Glomerular endothelial cell (primary cell): ENCODE measurements around the gene GRK4. TPM values are rescaled to one million over a fixed set of nuclear protein-coding genes. Genes with fewer than 3 reads are reported as not detected.

Experiments used
- total RNA-seq: library from RNA; depleted of rRNA; stranded (reverse); fragments of >200 nt; gene quantifications from 2 replicates; pipeline ENCODE4 v1.2.3, GENCODE V29; 2015

Gene GRK4
- total RNA-seq, 1 donor from 2014 or later: 6.0 TPM

Other genes with a start within 250 kb of the GRK4 start
- gene TNIP2, start 207.2 kb upstream of the GRK4 start, total RNA-seq: 101 and 105 TPM in 2 replicates
- gene SH3BP2, start 170.5 kb upstream of the GRK4 start, total RNA-seq: 48.0 and 69.8 TPM in 2 replicates
- 242 and 265 TPM in 2 replicates for gene ADD1, start 119.7 kb upstream of the GRK4 start, total RNA-seq
- 30.1 and 33.2 TPM in 2 replicates for gene NOP14, start 165 bp upstream of the GRK4 start, total RNA-seq
- not detected in 2 replicates for gene HTT-AS, start 111.0 kb downstream of the GRK4 start, total RNA-seq
- gene HTT, start 111.1 kb downstream of the GRK4 start, total RNA-seq: 86.8 and 124 TPM in 2 replicates